Stimulated activated CD4-positive, alpha-beta T cell treated with anti-CD3 and anti-CD28 coated beads, TNF-alpha, amount 100 ng/mL, for 4 hours (primary cell): ENCODE measurements around the gene TM7SF3.
A peak's percentile ranks its signal among the peaks of the same experiment; 100 is the strongest.
"Not testable (repeated sequence)": the region's sequence is repeated elsewhere in the genome, so short reads cannot be mapped to it uniquely, and the experiment has no call there.

Source experiments
- DNase-seq, 3 experiments: peaks; one replicate each; pipeline ENCODE4 v3.0.0-alpha.2; 2020; ENCODE audit warnings: low read depth in 3 of 3

TM7SF3 gene, protein sequence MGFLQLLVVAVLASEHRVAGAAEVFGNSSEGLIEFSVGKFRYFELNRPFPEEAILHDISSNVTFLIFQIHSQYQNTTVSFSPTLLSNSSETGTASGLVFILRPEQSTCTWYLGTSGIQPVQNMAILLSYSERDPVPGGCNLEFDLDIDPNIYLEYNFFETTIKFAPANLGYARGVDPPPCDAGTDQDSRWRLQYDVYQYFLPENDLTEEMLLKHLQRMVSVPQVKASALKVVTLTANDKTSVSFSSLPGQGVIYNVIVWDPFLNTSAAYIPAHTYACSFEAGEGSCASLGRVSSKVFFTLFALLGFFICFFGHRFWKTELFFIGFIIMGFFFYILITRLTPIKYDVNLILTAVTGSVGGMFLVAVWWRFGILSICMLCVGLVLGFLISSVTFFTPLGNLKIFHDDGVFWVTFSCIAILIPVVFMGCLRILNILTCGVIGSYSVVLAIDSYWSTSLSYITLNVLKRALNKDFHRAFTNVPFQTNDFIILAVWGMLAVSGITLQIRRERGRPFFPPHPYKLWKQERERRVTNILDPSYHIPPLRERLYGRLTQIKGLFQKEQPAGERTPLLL

DNA sequence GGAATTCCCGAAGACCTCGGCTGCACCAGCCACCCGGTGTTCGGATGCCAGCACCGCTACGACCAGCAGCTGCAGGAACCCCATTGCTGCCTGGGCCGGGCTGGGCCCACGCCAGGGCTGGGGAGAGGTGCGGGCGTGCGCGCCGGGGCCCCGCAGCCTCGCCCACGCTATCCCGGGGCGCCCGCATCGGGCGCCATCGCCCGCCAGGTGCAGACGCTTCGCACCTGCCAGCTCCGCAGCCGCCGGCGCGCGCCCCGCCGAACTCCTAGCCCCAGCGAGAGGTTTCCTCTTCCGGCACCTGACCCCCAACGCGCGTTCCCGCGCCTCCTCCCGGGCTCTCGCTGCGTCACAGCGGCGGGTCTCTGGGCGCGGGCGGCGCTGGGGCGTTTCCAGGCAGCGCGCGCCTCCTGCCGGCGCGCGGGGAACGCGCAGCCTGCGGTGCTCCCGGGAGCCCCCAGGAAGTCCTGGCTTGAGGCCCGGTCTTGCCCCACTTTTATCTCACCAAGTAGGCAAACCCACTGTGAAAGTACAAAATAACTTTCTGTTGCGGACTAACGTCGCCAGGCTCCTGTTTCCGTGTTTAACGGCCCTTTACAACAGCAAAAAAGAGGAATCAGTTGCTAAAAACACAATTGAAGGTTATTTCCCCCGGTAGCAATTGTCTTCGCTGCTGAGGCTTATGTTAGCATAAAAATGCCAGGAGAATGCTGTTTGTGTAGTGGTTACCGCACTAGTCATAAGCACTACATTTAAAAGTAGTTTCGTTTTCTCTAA is at the start of gene TM7SF3:
TM7SF3 (minus strand) TSS at position 300 of the 774 bp plus-strand sequence; CDS start at position 84, 216 bp downstream.
- peak; percentile 82 to 93 (median 90) for DNase-seq

DNA sequence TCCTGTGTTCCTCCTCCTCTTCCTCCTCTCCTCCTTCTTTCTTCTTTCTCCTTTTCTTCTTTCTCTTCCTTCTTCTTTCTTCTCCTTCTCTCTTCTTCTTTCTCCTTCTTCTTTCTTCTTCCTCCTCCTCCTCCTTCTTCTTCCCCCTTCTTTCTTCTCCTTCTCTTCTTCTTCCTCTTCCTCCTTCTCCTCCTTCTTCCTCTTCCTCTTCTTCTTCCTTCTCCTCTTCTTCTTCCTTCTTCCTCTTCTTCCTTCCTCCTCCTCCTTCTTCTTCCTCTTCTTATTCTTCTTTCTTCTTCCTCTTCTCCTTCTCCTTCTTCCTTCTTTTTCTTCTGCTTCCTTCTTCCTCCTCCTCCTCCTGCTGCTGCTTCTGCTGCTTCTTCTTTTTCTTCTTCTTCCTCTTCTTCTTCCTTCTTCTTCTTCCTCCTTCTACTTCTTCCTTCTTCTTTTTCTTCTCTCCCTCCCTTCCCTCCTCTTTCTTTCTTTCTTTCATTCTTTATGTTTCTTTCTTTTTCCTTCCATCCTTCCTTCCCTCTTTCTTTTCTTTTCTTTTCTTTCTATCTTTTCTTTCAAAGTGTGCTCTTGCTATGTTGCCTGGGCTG is 49.2 kb upstream of the TM7SF3 start:
- no peak for DNase-seq

DNA sequence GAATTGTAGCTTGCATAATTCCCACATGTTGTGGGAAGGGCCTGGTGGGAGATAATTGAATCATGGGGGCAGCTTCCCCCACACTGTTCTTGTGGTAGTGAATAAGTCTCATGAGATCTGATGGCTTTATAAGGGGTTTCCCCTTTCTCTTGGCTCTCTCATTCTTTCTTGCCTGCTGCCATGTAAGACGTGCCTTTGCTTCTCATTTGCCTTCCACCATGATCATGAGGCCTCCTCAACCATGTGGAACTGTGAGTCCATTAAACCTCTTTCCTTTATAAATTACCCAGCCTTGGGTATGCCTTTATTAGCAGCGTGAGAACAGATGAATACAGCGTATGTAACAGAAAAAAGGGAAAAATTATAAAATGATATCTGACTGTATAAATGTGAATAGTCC is 47.1 kb upstream of the TM7SF3 start:
- DNase-seq: no peak

DNA sequence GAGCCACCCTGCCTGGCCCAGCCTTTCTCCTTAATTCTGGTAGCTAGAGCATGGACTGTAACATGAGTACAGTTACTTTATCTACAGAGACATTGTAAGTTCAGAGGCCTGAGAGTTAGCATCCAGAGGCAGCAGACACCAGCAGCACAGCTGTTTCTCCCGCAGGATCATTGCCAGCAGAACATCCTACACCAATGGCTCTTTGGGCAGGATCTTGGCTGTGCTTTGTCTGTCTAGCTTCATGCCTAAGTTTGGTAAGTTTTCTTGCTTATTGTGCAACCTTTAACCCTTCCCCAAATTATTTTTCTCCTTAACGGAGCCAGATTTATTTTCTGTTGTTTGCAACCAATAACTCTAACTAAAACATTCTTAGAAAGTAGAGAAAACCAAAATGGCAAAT is 46.6 kb upstream of the TM7SF3 start:
- no peak for DNase-seq

DNA sequence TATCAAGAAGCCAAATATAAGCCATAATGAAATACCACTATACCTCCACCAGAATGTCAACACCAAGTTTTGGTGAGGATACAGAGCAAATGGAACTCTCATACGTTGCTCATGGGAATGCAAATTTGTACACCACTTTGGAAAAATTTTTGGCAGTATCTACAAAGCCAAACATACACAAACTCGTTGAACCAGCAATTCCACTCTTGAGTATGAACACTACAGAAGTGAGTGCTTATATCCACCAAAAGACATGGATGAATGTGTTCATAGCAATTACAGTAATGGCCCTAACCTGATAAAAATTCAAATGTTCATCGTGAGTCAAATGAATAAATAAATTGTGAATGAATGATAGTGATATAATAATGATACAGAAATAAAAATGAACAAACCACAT is 43.4 kb upstream of the TM7SF3 start:
- DNase-seq: no peak

DNA sequence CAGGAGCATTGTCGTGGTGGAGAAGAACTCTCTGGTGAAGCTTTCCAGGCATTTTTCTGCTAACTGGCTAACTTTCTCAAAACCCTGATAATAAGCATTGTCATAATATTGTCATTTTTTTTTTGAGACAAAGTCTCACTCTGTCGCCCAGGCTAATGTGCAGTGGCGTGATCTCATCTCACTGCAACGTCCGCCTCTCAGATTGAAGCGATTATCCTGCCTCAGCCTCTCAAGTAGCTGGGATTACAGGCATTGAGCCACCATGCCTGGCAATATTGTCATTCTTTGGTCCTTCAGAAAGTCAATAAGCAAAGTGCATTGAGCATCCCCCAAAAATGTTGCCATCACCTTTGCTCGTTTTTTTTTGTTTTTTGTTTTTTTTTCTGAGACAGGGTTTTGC is 41.8 kb upstream of the TM7SF3 start:
- no peak for DNase-seq

DNA sequence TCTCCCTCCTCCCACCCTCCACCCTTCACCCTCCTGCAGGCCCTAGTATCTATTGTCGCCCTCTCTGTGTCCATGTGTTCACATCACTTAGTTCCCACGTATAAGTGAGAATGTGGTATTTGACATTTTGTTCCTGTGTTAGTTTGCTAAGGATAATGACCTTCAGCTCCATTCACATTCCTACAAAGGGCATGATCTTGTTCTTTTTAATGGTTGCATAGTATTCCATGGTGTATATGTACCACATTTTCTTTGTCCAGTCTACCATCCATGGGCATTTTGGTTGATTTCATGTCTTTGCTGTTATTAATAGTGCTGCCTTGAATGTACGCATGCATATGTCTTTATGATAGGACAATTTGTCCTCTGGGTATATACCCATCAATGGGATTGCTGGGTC is 38.6 kb upstream of the TM7SF3 start:
- no peak for DNase-seq

DNA sequence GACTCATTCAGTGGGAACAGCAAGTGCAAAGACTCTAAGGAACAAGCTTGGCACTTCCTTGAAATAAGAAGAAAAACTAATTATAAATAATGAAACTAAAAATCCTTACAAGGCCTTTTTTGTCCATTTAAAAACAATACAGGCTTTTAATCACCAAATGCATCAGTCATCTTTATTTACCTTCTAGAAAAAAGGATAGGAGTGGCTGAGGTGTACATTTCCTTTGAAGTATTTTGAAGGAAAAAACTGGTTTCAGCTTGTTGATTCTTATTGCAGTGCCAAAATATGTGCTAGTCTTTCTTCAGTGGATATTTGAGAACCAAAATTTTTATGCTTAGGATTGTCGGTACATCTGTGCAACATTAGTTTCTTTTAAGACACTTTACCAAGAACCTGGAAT is 38.0 kb upstream of the TM7SF3 start:
- DNase-seq: no peak

DNA sequence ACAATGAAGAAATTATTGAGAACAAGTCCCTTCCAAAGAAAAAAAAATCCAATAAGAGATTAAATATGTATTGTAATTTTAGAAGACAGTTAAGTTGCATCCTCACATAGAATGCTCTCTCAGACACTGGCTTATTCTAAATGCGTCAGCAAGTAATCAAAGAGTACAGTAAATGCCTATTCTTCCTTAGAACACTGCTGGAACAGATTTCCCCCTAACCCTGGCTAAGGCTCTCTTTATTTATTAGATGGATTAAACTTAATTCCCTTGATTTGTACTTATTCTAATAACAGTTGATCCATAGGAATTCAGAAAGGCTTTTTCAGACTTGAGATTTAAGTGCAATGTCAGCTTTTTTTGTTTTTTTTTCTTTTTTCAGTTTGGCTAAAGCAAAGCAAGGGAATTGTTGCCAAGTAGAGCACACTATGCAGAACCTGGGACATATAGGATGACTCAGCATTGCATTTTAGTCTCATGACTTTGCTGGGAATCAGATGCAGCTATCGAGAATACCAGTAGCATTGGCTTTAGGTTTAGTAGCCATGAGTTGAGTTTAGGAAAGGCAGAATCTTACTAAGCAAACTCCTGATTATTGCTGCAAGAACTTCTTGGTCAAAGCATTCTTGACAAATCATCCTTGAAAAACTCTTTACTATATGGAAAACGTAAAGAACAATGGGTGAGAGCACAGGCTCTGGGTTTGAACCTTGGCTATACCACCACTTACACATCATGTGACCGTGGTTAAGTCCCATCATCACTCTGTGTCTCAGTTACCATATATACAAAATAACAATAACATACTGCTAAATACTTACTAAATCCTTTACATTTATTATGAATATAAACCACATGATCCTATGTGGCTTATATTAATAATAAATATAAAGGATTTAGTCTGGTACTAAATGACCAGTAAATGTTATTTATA is 34.9 kb upstream of the TM7SF3 start:
- DNase-seq: no peak

DNA sequence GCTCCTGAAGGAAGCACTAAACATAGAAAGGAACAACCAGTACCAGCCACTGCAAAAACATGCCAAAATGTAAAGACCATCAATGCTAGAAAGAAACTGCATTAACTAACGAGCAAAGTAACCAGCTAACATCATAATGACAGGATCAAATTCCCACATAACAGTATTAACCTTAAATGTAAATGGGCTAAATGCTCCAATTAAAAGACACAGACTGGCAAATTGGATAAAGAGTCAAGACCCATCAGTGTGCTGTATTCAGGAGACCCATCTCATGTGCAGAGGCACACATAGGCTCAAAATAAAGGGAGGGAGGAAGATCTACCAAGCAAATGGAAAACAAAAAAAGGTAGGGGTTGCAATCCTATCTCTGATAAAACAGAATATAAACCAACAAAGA is 27.8 kb upstream of the TM7SF3 start:
- not testable (repeated sequence) for DNase-seq

DNA sequence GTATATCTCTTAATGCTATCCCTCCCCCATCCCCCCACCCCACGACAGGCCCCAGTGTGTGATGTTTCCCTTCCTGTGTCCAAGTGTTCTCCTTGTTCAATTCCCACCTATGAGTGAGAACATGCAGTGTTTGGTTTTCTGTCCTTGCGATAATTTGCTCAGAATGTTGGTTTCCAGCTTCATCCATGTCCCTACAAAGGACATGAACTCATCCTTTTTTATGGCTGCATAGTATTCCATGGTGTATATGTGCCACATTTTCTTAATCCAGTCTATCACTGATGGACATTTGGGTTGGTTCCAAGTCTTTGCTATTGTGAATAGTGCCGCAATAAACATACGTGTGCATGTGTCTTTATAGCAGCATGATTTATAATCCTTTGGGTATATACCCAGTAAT is 26.5 kb upstream of the TM7SF3 start:
- DNase-seq: not testable (repeated sequence)

DNA sequence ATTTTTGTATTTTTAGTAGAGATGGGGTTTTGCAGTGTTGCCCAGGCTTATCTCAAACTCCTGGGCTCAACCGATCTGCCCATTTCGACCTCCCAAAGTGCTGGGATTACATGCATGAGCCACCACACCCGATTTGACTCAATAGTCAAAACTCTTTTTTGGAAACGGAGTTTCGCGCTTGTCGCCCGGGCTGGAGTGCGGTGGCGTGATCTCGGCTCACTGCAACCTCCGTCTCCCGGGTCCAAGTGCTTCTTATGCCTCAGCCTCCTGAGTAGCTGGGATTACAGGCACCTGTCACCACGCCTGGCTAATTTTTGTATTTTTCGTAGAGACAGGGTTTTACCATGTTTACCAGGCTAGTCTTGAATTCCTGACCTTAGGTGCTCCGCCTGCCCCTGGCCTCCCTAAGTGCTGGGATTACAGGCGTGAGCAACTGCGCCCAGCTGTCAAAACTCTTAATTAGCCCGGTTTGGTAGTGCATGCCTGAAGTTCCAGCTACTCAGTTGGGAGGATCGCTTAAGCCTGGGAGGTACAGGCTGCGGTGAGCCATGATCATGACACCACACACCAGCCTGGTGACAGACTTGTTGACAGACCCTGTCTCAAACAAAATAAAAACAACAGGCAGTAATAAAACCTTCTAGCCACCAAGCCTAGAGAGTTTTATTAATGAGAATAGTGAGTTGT is 20.6 kb upstream of the TM7SF3 start:
- no peak for DNase-seq

DNA sequence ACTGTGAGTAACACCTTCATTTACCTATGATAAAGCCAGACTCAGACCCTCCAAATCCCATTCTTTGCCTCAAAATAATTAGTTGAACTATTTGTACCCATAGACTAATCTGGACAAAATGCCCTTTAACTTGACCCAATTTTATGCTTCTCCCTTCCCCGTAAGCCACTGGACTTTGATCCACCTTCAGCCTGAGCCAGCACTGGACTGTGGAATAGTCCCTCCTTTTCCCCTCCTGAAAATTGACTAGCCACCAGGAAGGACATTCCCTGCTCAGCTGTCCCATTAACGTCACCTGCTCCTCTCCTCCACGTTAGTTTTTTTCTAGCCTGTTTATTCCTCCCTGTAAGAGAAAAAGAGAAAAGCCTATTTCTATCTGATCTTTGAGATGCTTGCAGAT is 18.5 kb upstream of the TM7SF3 start:
- DNase-seq: no peak

DNA sequence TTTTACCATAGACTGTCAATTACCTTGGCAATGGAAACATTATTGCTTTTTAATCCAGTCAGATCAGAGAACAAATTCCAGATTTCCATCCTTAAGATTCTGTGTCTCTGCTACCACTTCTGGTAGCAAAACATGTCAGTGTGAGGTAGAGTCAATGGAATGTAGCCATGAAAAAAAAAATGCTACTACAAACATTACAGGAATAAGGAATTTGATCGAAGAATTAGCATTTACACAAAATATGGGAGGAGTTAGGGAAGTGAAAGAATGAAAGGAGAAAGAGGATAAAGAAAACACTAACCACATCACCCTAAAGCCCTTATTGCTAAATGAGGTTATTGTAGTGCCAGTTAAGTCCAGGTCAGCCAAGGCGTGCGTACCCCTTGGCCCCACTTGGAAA is 17.3 kb upstream of the TM7SF3 start:
- no peak for DNase-seq

DNA sequence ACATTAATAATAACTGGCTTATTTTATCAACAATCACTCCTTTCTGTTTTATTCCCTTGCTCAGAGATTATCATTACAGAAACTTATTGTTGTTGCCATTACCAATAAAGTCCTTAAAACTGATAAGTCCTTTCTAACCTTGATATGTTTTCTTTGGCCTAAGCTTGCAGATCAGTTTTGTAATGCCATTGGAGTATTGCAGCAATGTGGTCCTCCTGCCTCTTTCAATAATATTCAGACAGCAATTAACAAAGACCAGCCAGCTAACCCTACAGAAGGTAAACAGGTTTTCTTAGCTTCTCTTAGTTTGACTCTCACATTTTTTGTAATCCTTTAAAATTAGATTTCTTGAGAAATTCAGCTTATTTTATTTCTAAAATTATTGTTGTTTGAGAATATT is 12.1 kb upstream of the TM7SF3 start:
- DNase-seq: no peak

DNA sequence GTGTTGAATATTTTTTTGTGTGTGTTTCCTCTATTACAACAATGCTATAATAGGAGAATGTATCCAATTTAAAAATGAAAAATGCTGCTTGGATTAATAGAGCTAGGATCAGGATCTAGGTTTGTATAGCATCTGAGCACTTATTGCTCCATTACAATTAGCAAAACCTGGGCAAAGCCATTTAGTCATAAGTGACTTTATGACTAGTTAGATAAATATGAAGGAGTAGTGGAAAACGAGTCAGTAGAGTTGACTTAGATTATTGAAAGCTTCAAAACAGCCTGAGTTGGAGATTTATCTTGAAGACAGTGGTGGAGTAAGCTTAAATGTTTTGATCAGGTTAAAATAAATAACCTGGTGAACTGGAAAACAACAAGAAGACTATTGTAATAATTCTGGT is 10.9 kb upstream of the TM7SF3 start:
- DNase-seq: no peak

DNA sequence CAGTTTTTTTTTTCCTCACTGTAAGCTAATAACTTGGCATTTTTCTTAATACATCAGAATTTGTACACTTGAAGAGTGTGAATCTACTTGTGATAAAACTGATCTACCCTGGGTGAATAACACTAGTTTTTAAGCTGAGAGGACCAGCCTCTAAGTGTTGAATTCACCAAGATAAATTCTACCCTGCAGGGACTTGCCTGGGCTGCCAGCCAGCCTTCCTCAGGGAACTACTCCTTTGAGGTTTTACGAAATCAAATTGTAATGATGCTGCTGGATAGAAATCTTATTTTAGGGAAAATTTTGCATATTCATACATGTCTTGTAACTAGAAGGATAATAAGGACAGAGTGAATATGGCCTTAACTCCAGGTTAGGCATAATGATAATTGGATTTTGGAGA is 10.1 kb upstream of the TM7SF3 start:
- DNase-seq: no peak

DNA sequence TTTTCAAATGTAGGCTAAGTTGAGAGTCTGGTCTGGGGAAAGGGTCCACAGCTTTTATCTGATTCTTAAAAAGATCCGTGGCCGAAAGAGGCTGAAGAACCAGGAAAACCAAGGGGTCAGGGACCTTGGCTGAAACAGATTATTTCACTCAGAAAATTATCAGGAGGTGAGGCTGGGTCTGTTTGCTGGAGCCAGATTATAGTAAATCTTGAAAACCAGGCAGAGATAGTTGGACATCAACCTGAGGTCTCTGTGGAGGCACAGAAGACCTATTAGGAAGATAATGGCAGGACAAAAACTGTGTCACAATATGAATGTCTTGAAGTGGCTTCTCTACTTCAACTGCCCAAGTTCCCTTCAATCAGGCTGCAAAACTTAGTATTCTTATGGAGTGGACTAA is 6.6 kb upstream of the TM7SF3 start:
- DNase-seq: no peak

DNA sequence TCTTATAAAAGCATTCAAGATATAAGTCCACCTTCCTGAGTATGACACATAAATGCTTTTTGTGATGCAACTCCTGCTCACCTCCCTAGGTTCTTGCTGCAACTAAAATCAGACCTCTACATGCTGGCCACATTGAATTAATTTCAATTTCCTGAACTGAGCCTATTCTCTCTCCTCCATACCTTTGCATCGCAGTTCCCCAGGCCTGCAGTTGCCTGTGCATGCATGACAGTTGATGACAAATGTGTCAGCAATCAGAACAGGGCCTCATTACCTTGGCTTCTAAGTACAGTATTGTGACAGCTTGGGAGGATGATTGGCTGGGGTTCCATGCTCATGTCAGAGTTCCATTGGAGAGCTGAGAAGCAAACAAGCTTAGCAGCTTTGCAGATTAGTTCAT is 3.9 kb upstream of the TM7SF3 start:
- no peak for DNase-seq

DNA sequence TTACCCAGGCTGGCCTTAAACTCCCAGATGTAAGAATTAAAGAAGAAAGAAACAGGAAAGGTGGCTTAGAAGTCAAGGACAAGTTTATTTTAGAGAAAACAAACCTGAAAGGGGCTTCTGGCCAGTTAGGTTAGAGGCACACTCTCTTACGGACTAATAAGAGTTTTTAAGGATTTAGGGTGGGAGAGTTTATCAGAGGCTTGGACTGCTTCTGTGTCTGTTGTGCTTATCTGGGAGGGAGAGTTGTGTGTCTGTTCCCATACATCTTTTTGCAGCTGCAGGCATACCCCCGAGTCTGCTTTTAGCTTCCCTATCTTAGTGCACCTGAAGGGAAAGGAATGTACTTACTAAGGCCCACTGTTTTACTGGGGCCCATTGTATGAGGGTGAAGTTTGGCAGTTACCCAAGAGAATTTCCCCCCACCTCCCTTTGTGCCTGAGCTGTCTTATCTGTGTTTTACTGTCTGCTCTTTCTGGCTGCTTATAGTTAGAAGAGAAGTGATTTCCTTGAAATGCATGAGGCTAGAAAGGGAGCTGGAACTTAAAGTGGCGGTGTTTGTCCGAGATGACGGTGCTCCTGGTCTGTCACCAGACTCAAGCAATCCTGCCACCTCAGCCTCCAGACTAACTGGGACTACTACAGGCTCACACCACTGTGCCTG is 3.1 kb upstream of the TM7SF3 start:
- DNase-seq: not testable (repeated sequence)
